A673 (cell line): ENCODE measurements around the gene MORN5. TPM values are rescaled to one million over a fixed set of nuclear protein-coding genes. Genes with fewer than 3 reads are reported as not detected.

ENCODE experiments used
- BruUV-seq: library from RNA; stranded (reverse); fragments of 400-500 nt; replicated peaks from 2 replicates; lab custom pipeline; 2021; lab: Mats Ljungman, UMichigan
- CTCF ChIA-PET: fragments of 300-600 bp; sonication (Branson Sonifier 250); formaldehyde crosslinking; loops from one replicate; lab custom pipeline; 2022; ENCODE audit warnings: antibody characterized with exemption; lab: Charles Lee
- POLR2A ChIA-PET: fragments of 300-600 bp; sonication (Branson Sonifier 250); formaldehyde crosslinking; loops from one replicate; lab custom pipeline; 2022; ENCODE audit warnings: antibody characterized with exemption; ENCODE audit not compliant: low non-redundant PET; lab: Charles Lee
- DNase-seq: peaks from one replicate; pipeline ENCODE4 v3.0.0-alpha.2; 2015; ENCODE audit warnings: low spot score
- H3K27ac ChIP-seq: fragments of 200-600 bp; sonication (generic); 2 replicates; pipeline ENCODE4 v1.5.1; 2016; ENCODE audit warnings: mixed run types, low read depth, mild to moderate bottlenecking, mixed read lengths, antibody characterized with exemption, low read length; ENCODE audit not compliant: poor library complexity, severe bottlenecking
- H3K27me3 ChIP-seq: fragments of 200-600 bp; sonication (generic); replicated peaks from 2 replicates; pipeline ENCODE4 v1.6.1; 2017; ENCODE audit warnings: mixed run types, low read depth, mild to moderate bottlenecking, mixed read lengths, antibody characterized with exemption, low read length; ENCODE audit not compliant: insufficient read depth, poor library complexity
- H3K36me3 ChIP-seq: fragments of 200-600 bp; sonication (generic); 2 replicates; pipeline ENCODE4 v1.6.1; 2016; ENCODE audit warnings: mixed run types, mild to moderate bottlenecking, mixed read lengths, antibody characterized with exemption, low read length; ENCODE audit not compliant: insufficient read depth, poor library complexity, severe bottlenecking
- H3K4me1 ChIP-seq: fragments of 200-600 bp; sonication (generic); 2 replicates; pipeline ENCODE4 v1.6.1; 2017; ENCODE audit warnings: mixed run types, mild to moderate bottlenecking, mixed read lengths, antibody characterized with exemption, low read length; ENCODE audit not compliant: insufficient read depth, poor library complexity, severe bottlenecking
- H3K4me3 ChIP-seq: fragments of 200-600 bp; sonication (generic); 2 replicates; pipeline ENCODE4 v1.5.1; 2016; ENCODE audit warnings: low read depth, mixed run types, mild to moderate bottlenecking, mixed read lengths, low read length; ENCODE audit not compliant: poor library complexity, severe bottlenecking
- H3K9me3 ChIP-seq: fragments of 200-600 bp; sonication (generic); 2 replicates; pipeline ENCODE4 v1.6.1; 2016; ENCODE audit warnings: mixed run types, low read depth, mild to moderate bottlenecking, mixed read lengths, antibody characterized with exemption, low read length; ENCODE audit not compliant: poor library complexity, severe bottlenecking
- CTCF ChIP-seq: fragments of 300-800, 200-600 bp; sonication (generic); conservative IDR thresholded peaks from 2 replicates; pipeline ENCODE4 v1.5.1; 2017; ENCODE audit warnings: low read depth, mild to moderate bottlenecking, antibody characterized with exemption, low read length, moderate library complexity, mixed read lengths
- EZH2 ChIP-seq: fragments of 200-600 bp; sonication (generic); IDR thresholded peaks from 2 replicates; pipeline ENCODE4 v1.6.1; 2017; ENCODE audit warnings: borderline replicate concordance, low read depth, mild to moderate bottlenecking, mixed read lengths, antibody characterized with exemption, low read length; ENCODE audit not compliant: poor library complexity, severe bottlenecking
- intact Hi-C: fragments of 100-400 bp; cut with micrococcal nuclease; formaldehyde crosslinking; loops from one replicate; pipeline ENCODE4 v1.10.0; 2022; ENCODE audit not compliant: unreplicated experiment
- total RNA-seq: library from RNA; stranded (reverse); gene quantifications from 2 replicates; pipeline ENCODE4 v1.2.3, GENCODE V29; 2021

Gene MORN5
- total RNA-seq, 1 experiment from 2014 or later, result not detected

- DNase-seq, result no peak
- no peak overlapping the region for H3K4me3 ChIP-seq
- intact Hi-C loops, result loop anchor here (5.0 kb wide), 1 partner anchor 330 kb away; no protein-coding TSS in a partner anchor
- no peaks in the 10 kb centered on the region for H3K9me3 ChIP-seq
- CTCF ChIA-PET, result interaction anchor here (0.9 to 5.2 kb wide), 3 partner anchors 16 to 228 kb away, joined by 3 to 42 read pairs (median 9); no protein-coding TSS in a partner anchor
- no peaks in the 10 kb centered on the region for H3K36me3 ChIP-seq
- TF ChIP-seq EZH2 (no peak), CTCF (no peak)
- POLR2A ChIA-PET, result no interaction called here
- H3K27me3 ChIP-seq, result peaks cover 11% of the 10 kb centered on the region
- no peak overlapping the region for H3K27ac ChIP-seq
- peaks cover 11% of the 10 kb centered on the region for H3K4me1 ChIP-seq
- no TSS peak for BruUV-seq
Measured at GRCh38 chr9:122122468-122122867, 37.2 kb upstream of the MORN5 start.

- BruUV-seq, result no TSS peak
- Histone ChIP-seq H3K36me3 (no peaks in the 10 kb centered on the region), H3K27me3 (peaks cover 11% of the 10 kb centered on the region), H3K9me3 (no peaks in the 10 kb centered on the region), H3K27ac (no peak overlapping the region), H3K4me3 (no peak overlapping the region), H3K4me1 (peaks cover 11% of the 10 kb centered on the region)
- POLR2A ChIA-PET, result no interaction called here
- CTCF ChIA-PET, result interaction anchor here (0.9 to 5.2 kb wide), 3 partner anchors 17 to 228 kb away, joined by 3 to 42 read pairs (median 9); no protein-coding TSS in a partner anchor
- intact Hi-C loops, result loop anchor here (1.0 to 5.0 kb wide), 2 partner anchors 329 to 577 kb away; no protein-coding TSS in a partner anchor
- DNase-seq, result peak; percentile 77
- TF ChIP-seq CTCF (peak; percentile 99), EZH2 (no peak)
Measured at GRCh38 chr9:122122903-122123632, 36.6 kb upstream of the MORN5 start.

- intact Hi-C loops, result loop anchor here (2.0 to 5.0 kb wide), 2 partner anchors 25 to 328 kb away; no protein-coding TSS in a partner anchor
Measured at GRCh38 chr9:122124048-122124447, 35.7 kb upstream of the MORN5 start.

More at GRCh38 chr9:122124048-122124447, 35.7 kb upstream of the MORN5 start:
- BruUV-seq, result no TSS peak
- H3K27me3 ChIP-seq, result peaks cover 11% of the 10 kb centered on the region
- H3K9me3 ChIP-seq, result no peaks in the 10 kb centered on the region
- ChIA-PET CTCF (interaction anchor here (3.4 to 5.2 kb wide), 2 partner anchors 25 to 227 kb away, joined by 42 to 53 read pairs; no protein-coding TSS in a partner anchor), POLR2A (no interaction called here)
- H3K4me3 ChIP-seq, result no peak overlapping the region
- H3K27ac ChIP-seq, result no peak overlapping the region
- peaks cover 11% of the 10 kb centered on the region for H3K4me1 ChIP-seq
- DNase-seq, result no peak
- TF ChIP-seq CTCF, result no peak
- TF ChIP-seq EZH2, result no peak
- no peaks in the 10 kb centered on the region for H3K36me3 ChIP-seq
